Caco-2 (cell line): ENCODE data around the gene NEK7. TPM values are rescaled to one million over a fixed set of nuclear protein-coding genes. Genes with fewer than 3 reads are reported as not detected.

Experiments
- BruUV-seq: library from RNA; stranded (reverse); fragments of 400-500 nt; replicated peaks from 2 replicates; lab custom pipeline; 2021; lab: Mats Ljungman, UMichigan
- CTCF ChIA-PET: fragments of 300-600 bp; sonication (Branson Sonifier 250); formaldehyde crosslinking; loops from one replicate; lab custom pipeline; 2022; ENCODE audit warnings: antibody characterized with exemption; lab: Charles Lee
- POLR2A ChIA-PET: fragments of 300-600 bp; sonication (Branson Sonifier 250); formaldehyde crosslinking; loops from one replicate; lab custom pipeline; 2022; ENCODE audit warnings: antibody characterized with exemption; lab: Charles Lee
- DNase-seq, 2 experiments: peaks; one replicate each; pipeline versions ENCODE4 v3.0.0 to v3.0.0-alpha.2; 2020 to 2022
- H3K27me3 ChIP-seq: replicated peaks from 2 replicates; pipeline ENCODE4 v1.6.0; 2011; ENCODE audit warnings: low read length; ENCODE audit not compliant: control insufficient read depth, insufficient read depth
- H3K36me3 ChIP-seq: 2 replicates; pipeline ENCODE4 v1.5.1; 2011; ENCODE audit warnings: low read length; ENCODE audit not compliant: control insufficient read depth, insufficient read depth
- H3K4me1 ChIP-seq: fragments of 250-450 bp; sonication (Bioruptor Pico); 2 replicates; pipeline ENCODE4 v1.5.1; 2020; ENCODE audit warnings: mild to moderate bottlenecking
- H3K4me3 ChIP-seq: 2 replicates; pipeline ENCODE4 v1.5.1; 2011; ENCODE audit warnings: low read depth, mild to moderate bottlenecking, control low read depth, low read length
- H3K9me3 ChIP-seq: fragments of 250-450 bp; sonication (Bioruptor Pico); 2 replicates; pipeline ENCODE4 v1.5.1; 2020; ENCODE audit warnings: mild to moderate bottlenecking, moderate library complexity
- H3K27ac Mint-ChIP-seq: one replicate; pipeline ENCODE4 v1.8.0; 2022; ENCODE audit warnings: mixed read lengths; ENCODE audit not compliant: unreplicated experiment
- H3K27me3 Mint-ChIP-seq: one replicate; pipeline ENCODE4 v1.8.0; 2022; ENCODE audit warnings: mixed read lengths; ENCODE audit not compliant: insufficient read depth, unreplicated experiment
- H3K36me3 Mint-ChIP-seq: one replicate; pipeline ENCODE4 v1.8.0; 2022; ENCODE audit warnings: mild to moderate bottlenecking, mixed read lengths; ENCODE audit not compliant: insufficient read depth, unreplicated experiment
- H3K4me1 Mint-ChIP-seq: one replicate; pipeline ENCODE4 v1.8.0; 2022; ENCODE audit warnings: low read depth, mixed read lengths; ENCODE audit not compliant: unreplicated experiment
- H3K4me3 Mint-ChIP-seq: one replicate; pipeline ENCODE4 v1.8.0; 2022; ENCODE audit warnings: mild to moderate bottlenecking, moderate library complexity, mixed read lengths; ENCODE audit not compliant: unreplicated experiment
- H3K9me3 Mint-ChIP-seq: one replicate; pipeline ENCODE4 v1.8.0; 2022; ENCODE audit warnings: mixed read lengths; ENCODE audit not compliant: unreplicated experiment
- intact Hi-C: fragments of 100-400 bp; cut with micrococcal nuclease; formaldehyde crosslinking; loops from one replicate; pipeline ENCODE4 v1.10.0; 2022; ENCODE audit not compliant: unreplicated experiment
- total RNA-seq: library from RNA; stranded (reverse); gene quantifications from 2 replicates; pipeline ENCODE4 v1.2.3, GENCODE V29; 2022
- TF ChIP-seq, protein P1 (sequence below), 2 experiments: fragments of 200-600 bp in 1 of 2; IDR thresholded peaks; 1 replicate in 1 of 2; 2 replicates in 1 of 2; pipeline versions ENCODE4 v1.5.1 to v1.8.0; 2011 to 2022; ENCODE audit warnings: antibody characterized with exemption in 1 of 2, control low read depth in 1 of 2, inconsistent platforms in 1 of 2, low read depth in 1 of 2, low read length in 1 of 2, mild to moderate bottlenecking in 1 of 2, moderate library complexity in 1 of 2; ENCODE audit not compliant: insufficient read depth in 1 of 2, severe bottlenecking in 1 of 2, unreplicated experiment in 1 of 2

The NEK7 gene
- total RNA-seq, 1 experiment from 2014 or later = 56.1 TPM

- Mint-ChIP-seq H3K36me3 (no peaks in the 10 kb centered on the region), H3K4me3 (no peak overlapping the region), H3K27me3 (no peaks in the 10 kb centered on the region), H3K27ac (no peak overlapping the region), H3K4me1 (no peaks in the 10 kb centered on the region), H3K9me3 (no peaks in the 10 kb centered on the region)
- ChIA-PET POLR2A (no interaction called here), CTCF (no interaction called here)
- Histone ChIP-seq H3K36me3 (no peaks in the 10 kb centered on the region), H3K4me3 (no peak overlapping the region), H3K27me3 (no peaks in the 10 kb centered on the region), H3K4me1 (no peaks in the 10 kb centered on the region), H3K9me3 (no peaks in the 10 kb centered on the region)
- intact Hi-C loops = no loop called here
- no peak for DNase-seq
- TF ChIP-seq, protein P1, sequence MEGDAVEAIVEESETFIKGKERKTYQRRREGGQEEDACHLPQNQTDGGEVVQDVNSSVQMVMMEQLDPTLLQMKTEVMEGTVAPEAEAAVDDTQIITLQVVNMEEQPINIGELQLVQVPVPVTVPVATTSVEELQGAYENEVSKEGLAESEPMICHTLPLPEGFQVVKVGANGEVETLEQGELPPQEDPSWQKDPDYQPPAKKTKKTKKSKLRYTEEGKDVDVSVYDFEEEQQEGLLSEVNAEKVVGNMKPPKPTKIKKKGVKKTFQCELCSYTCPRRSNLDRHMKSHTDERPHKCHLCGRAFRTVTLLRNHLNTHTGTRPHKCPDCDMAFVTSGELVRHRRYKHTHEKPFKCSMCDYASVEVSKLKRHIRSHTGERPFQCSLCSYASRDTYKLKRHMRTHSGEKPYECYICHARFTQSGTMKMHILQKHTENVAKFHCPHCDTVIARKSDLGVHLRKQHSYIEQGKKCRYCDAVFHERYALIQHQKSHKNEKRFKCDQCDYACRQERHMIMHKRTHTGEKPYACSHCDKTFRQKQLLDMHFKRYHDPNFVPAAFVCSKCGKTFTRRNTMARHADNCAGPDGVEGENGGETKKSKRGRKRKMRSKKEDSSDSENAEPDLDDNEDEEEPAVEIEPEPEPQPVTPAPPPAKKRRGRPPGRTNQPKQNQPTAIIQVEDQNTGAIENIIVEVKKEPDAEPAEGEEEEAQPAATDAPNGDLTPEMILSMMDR (IDR thresholded peaks at IDR 0.05; ENCODE audit: insufficient read depth in 1 of 2, low read depth in 1 of 2, low read length in 1 of 2, severe bottlenecking in 1 of 2, unreplicated experiment in 1 of 2) = no peak
- no TSS peak for BruUV-seq
Measured at GRCh38 chr1:198116069-198116468, 40.7 kb upstream of the NEK7 start.

- CTCF ChIA-PET = no interaction called here
- TF ChIP-seq, protein P1 (IDR thresholded peaks at IDR 0.05; ENCODE audit: insufficient read depth in 1 of 2, low read depth in 1 of 2, low read length in 1 of 2, severe bottlenecking in 1 of 2, unreplicated experiment in 1 of 2) = no peak
Measured at GRCh38 chr1:198116469-198116868, 40.3 kb upstream of the NEK7 start.

GRCh38 chr1:198117267-198117666 is 39.5 kb upstream of the NEK7 start:
- H3K4me1 ChIP-seq = no peaks in the 10 kb centered on the region
- H3K36me3 Mint-ChIP-seq = no peaks in the 10 kb centered on the region
- BruUV-seq = no TSS peak
- H3K9me3 ChIP-seq = no peaks in the 10 kb centered on the region
- H3K27ac Mint-ChIP-seq = no peak overlapping the region
- H3K4me1 Mint-ChIP-seq = no peaks in the 10 kb centered on the region
- no peaks in the 10 kb centered on the region for H3K27me3 ChIP-seq
- DNase-seq = no peak
- intact Hi-C loops = no loop called here
- no peak overlapping the region for H3K4me3 Mint-ChIP-seq
- no peaks in the 10 kb centered on the region for H3K27me3 Mint-ChIP-seq
- POLR2A ChIA-PET = no interaction called here
- CTCF ChIA-PET = no interaction called here
- no peaks in the 10 kb centered on the region for H3K36me3 ChIP-seq
- H3K4me3 ChIP-seq = no peak overlapping the region
- H3K9me3 Mint-ChIP-seq = no peaks in the 10 kb centered on the region
- TF ChIP-seq, protein P1 (IDR thresholded peaks at IDR 0.05; ENCODE audit: insufficient read depth in 1 of 2, low read depth in 1 of 2, low read length in 1 of 2, severe bottlenecking in 1 of 2, unreplicated experiment in 1 of 2) = no peak

More at GRCh38 chr1:198116469-198116868, 40.3 kb upstream of the NEK7 start:
- Histone ChIP-seq H3K4me3 (no peak overlapping the region), H3K27me3 (no peaks in the 10 kb centered on the region), H3K9me3 (no peaks in the 10 kb centered on the region), H3K36me3 (no peaks in the 10 kb centered on the region), H3K4me1 (no peaks in the 10 kb centered on the region)
- Mint-ChIP-seq H3K27me3 (no peaks in the 10 kb centered on the region), H3K27ac (no peak overlapping the region), H3K4me3 (no peak overlapping the region), H3K36me3 (no peaks in the 10 kb centered on the region), H3K4me1 (no peaks in the 10 kb centered on the region), H3K9me3 (no peaks in the 10 kb centered on the region)
- intact Hi-C loops = no loop called here
- no TSS peak for BruUV-seq
- DNase-seq = no peak
- POLR2A ChIA-PET = no interaction called here
